Large intestine (tissue), 3 donors: Measurements from ENCODE around the gene OR5H1. TPM values are rescaled to one million over a fixed set of nuclear protein-coding genes. Genes with fewer than 3 reads are reported as not detected.
"Not testable (repeated sequence)": the region's sequence is repeated elsewhere in the genome, so short reads cannot be mapped to it uniquely, and the experiment has no call there.

ENCODE experiments used
- DNase-seq, 2 donors: peaks; one replicate each; pipeline versions ENCODE4 v3.0.0 to v3.0.0-alpha.2; 2013
- H3K27ac ChIP-seq: one replicate; pipeline ENCODE4 v1.5.1; 2013; ENCODE audit warnings: low read length
- H3K27me3 ChIP-seq: 2 replicates; pipeline ENCODE4 v1.6.1; 2013; ENCODE audit warnings: low read length; ENCODE audit not compliant: control insufficient read depth, insufficient read depth
- H3K36me3 ChIP-seq: 2 replicates; pipeline ENCODE4 v1.6.1; 2013; ENCODE audit warnings: low read length; ENCODE audit not compliant: control insufficient read depth, insufficient read depth
- H3K4me1 ChIP-seq: one replicate; pipeline ENCODE4 v1.6.1; 2013; ENCODE audit warnings: low read length; ENCODE audit not compliant: control insufficient read depth, insufficient read depth
- H3K4me3 ChIP-seq: one replicate; pipeline ENCODE4 v1.5.1; 2013; ENCODE audit warnings: low read length
- H3K9me3 ChIP-seq: one replicate; pipeline ENCODE4 v1.6.1; 2013; ENCODE audit warnings: mild to moderate bottlenecking, low read depth, low read length, moderate library complexity; ENCODE audit not compliant: control insufficient read depth
- WGBS: methylation state at CpG from one replicate; pipeline ENCODE4 v1.1.5; 2013; ENCODE audit warnings: low lambda C conversion rate; ENCODE audit not compliant: insufficient coverage; 5-methylcytosine and 5-hydroxymethylcytosine counted together
- polyA plus RNA-seq: library from polyadenylated mRNA; unstranded; fragments of 120-200 nt; gene quantifications from one replicate; pipeline ENCODE4 v1.2.1, GENCODE V29; 2013

The OR5H1 gene
- polyA plus RNA-seq, 1 donor, result not detected

GRCh38 chr3:98137826-98138557 lies 7.5 kb downstream of the OR5H1 start:
- H3K4me1 ChIP-seq, H3K9me3 ChIP-seq, H3K27me3 ChIP-seq, H3K36me3 ChIP-seq, DNase-seq, H3K4me3 ChIP-seq, H3K27ac ChIP-seq: not testable (repeated sequence)
- 78% methylated on average over 2 of the region's 23 CpGs for WGBS

- H3K27me3 ChIP-seq, result no peaks in the 10 kb centered on the region
- no peaks in the 10 kb centered on the region for H3K4me1 ChIP-seq
- no peak overlapping the region for H3K4me3 ChIP-seq
- H3K36me3 ChIP-seq, result no peaks in the 10 kb centered on the region
- no peak for DNase-seq
- no peaks in the 10 kb centered on the region for H3K9me3 ChIP-seq
- H3K27ac ChIP-seq, result no peak overlapping the region
Observed at GRCh38 chr3:98140531-98140930, 10.0 kb downstream of the OR5H1 start.

- H3K27me3 ChIP-seq, result no peaks in the 10 kb centered on the region
- no peaks in the 10 kb centered on the region for H3K9me3 ChIP-seq
- H3K36me3 ChIP-seq, result no peaks in the 10 kb centered on the region
- H3K4me3 ChIP-seq, result no peak within 1 kb of the TSS
- WGBS, result 100% methylated on average over 1 of the region's 1 CpG
- H3K27ac ChIP-seq, result no peak within 1 kb of the TSS
- no peaks in the 10 kb centered on the region for H3K4me1 ChIP-seq
- DNase-seq, result no peak
Observed at GRCh38 chr3:98147179-98147578, 16.7 kb downstream of the OR5H1 start, which contains the start of gene OR5H14. Gene OR5H14 (plus strand): TSS chr3:98147479. CDS start chr3:98149386, 1,907 bp downstream.

GRCh38 chr3:98148751-98149150 lies 18.2 kb downstream of the OR5H1 start:
- Histone ChIP-seq H3K9me3 (no peaks in the 10 kb centered on the region), H3K4me3 (no peak overlapping the region), H3K27me3 (no peaks in the 10 kb centered on the region), H3K4me1 (no peaks in the 10 kb centered on the region), H3K36me3 (no peaks in the 10 kb centered on the region), H3K27ac (no peak overlapping the region)
- 60% methylated on average over 3 of the region's 3 CpGs for WGBS
- no peak for DNase-seq

- not testable (repeated sequence) for H3K4me1 ChIP-seq, H3K4me3 ChIP-seq, H3K9me3 ChIP-seq, H3K27ac ChIP-seq, H3K27me3 ChIP-seq, H3K36me3 ChIP-seq, DNase-seq
- no CpG with 5 or more reads among the region's 4 CpGs for WGBS
Observed at GRCh38 chr3:98149456-98149855, 18.9 kb downstream of the OR5H1 start.

GRCh38 chr3:98151241-98151640 lies 20.7 kb downstream of the OR5H1 start:
- no peak overlapping the region for H3K27ac ChIP-seq
- WGBS, result 90% methylated on average over 4 of the region's 5 CpGs
- H3K36me3 ChIP-seq, result no peaks in the 10 kb centered on the region
- H3K27me3 ChIP-seq, result no peaks in the 10 kb centered on the region
- no peaks in the 10 kb centered on the region for H3K4me1 ChIP-seq
- no peaks in the 10 kb centered on the region for H3K9me3 ChIP-seq
- DNase-seq, result no peak
- no peak overlapping the region for H3K4me3 ChIP-seq

GRCh38 chr3:98166396-98166795 lies 35.9 kb downstream of the OR5H1 start, which contains the start of gene OR5H15:
Gene OR5H15 (plus strand): TSS chr3:98166696. CDS start chr3:98168700, 2,004 bp downstream.
- H3K27ac ChIP-seq, result no peak within 1 kb of the TSS
- 89% methylated on average over 3 of the region's 3 CpGs for WGBS
- H3K36me3 ChIP-seq, result no peaks in the 10 kb centered on the region
- no peaks in the 10 kb centered on the region for H3K27me3 ChIP-seq
- no peak within 1 kb of the TSS for H3K4me3 ChIP-seq
- no peaks in the 10 kb centered on the region for H3K9me3 ChIP-seq
- no peak for DNase-seq
- no peaks in the 10 kb centered on the region for H3K4me1 ChIP-seq

- no peak overlapping the region for H3K27ac ChIP-seq
- no peaks in the 10 kb centered on the region for H3K27me3 ChIP-seq
- no peak overlapping the region for H3K4me3 ChIP-seq
- DNase-seq, result no peak
- no CpG with 5 or more reads among the region's 1 CpG for WGBS
- H3K9me3 ChIP-seq, result no peaks in the 10 kb centered on the region
- H3K36me3 ChIP-seq, result no peaks in the 10 kb centered on the region
- no peaks in the 10 kb centered on the region for H3K4me1 ChIP-seq
Observed at GRCh38 chr3:98171071-98171470, 40.5 kb downstream of the OR5H1 start.

- WGBS, result 100% methylated on average over 3 of the region's 7 CpGs
- no peaks in the 10 kb centered on the region for H3K27me3 ChIP-seq
- DNase-seq, result no peak
- H3K4me1 ChIP-seq, result no peaks in the 10 kb centered on the region
- H3K36me3 ChIP-seq, result no peaks in the 10 kb centered on the region
- H3K27ac ChIP-seq, result no peak overlapping the region
- H3K4me3 ChIP-seq, result no peak overlapping the region
- no peaks in the 10 kb centered on the region for H3K9me3 ChIP-seq
Observed at GRCh38 chr3:98172621-98173020, 42.1 kb downstream of the OR5H1 start.

- no peak for DNase-seq
Observed at GRCh38 chr3:98180319-98180890, 49.9 kb downstream of the OR5H1 start.

GRCh38 chr3:98182196-98182595 lies 51.7 kb downstream of the OR5H1 start:
- no peak for DNase-seq
- H3K36me3 ChIP-seq, result no peaks in the 10 kb centered on the region

More at GRCh38 chr3:98180319-98180890, 49.9 kb downstream of the OR5H1 start:
- no peaks in the 10 kb centered on the region for H3K36me3 ChIP-seq
- H3K9me3 ChIP-seq, result no peaks in the 10 kb centered on the region
- no peaks in the 10 kb centered on the region for H3K4me1 ChIP-seq
- H3K27ac ChIP-seq, result no peak overlapping the region
- no peaks in the 10 kb centered on the region for H3K27me3 ChIP-seq
- 90% methylated on average over 2 of the region's 3 CpGs for WGBS
- H3K4me3 ChIP-seq, result no peak overlapping the region

More at GRCh38 chr3:98182196-98182595, 51.7 kb downstream of the OR5H1 start:
- Histone ChIP-seq H3K4me3 (no peak overlapping the region), H3K9me3 (no peaks in the 10 kb centered on the region), H3K27me3 (no peaks in the 10 kb centered on the region), H3K27ac (no peak overlapping the region), H3K4me1 (no peaks in the 10 kb centered on the region)
